GM21723 (cell line): ENCODE data around the gene EBF3.

Experiments
- ATAC-seq: cut with Tn5 transposase; IDR thresholded peaks from one replicate; pipeline ENCODE4 v1.9.1; 2021; ENCODE audit warnings: mild to moderate bottlenecking, moderate library complexity; ENCODE audit not compliant: unreplicated experiment

Gene EBF3

DNA sequence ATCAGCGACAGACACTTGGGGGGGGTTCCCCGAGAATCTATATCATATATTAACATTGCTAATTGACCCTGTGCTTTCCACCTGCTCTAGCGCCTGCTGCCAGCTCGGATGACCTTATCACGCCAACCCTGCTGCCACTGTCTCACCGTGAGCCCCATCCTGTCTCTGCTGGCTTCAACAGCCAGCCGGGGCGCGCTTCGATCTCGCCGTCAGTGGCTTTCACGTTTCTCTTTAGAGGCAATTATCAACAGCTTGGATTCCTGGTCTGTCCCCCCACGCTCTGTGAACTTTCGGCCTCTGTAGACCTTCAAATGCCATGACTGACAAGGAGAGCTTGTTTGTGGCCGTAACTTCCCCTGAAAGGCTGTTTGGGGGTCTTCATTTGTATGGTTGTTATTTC lies 123.0 kb downstream of the EBF3 start:
- ATAC-seq: no peak

DNA sequence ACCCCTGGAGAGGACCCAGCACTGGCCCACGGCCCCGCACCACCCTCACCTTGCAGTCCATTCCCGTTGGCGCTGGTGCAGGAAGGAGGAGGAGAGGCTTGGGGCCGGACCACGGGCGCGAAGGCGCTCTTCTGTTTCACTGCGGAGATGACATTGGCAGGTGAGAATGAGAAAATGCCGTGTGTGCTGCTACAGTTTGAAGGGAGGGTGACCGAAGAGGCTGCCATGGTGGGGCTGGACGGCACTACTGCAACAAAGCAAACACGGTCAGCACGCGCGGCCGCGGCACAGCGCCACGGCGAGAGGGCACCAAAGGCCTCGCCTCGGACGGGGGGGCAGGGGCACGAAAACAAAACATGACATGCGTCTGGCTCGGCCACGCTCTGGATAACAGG lies 123.9 kb downstream of the EBF3 start:
- no peak for ATAC-seq

DNA sequence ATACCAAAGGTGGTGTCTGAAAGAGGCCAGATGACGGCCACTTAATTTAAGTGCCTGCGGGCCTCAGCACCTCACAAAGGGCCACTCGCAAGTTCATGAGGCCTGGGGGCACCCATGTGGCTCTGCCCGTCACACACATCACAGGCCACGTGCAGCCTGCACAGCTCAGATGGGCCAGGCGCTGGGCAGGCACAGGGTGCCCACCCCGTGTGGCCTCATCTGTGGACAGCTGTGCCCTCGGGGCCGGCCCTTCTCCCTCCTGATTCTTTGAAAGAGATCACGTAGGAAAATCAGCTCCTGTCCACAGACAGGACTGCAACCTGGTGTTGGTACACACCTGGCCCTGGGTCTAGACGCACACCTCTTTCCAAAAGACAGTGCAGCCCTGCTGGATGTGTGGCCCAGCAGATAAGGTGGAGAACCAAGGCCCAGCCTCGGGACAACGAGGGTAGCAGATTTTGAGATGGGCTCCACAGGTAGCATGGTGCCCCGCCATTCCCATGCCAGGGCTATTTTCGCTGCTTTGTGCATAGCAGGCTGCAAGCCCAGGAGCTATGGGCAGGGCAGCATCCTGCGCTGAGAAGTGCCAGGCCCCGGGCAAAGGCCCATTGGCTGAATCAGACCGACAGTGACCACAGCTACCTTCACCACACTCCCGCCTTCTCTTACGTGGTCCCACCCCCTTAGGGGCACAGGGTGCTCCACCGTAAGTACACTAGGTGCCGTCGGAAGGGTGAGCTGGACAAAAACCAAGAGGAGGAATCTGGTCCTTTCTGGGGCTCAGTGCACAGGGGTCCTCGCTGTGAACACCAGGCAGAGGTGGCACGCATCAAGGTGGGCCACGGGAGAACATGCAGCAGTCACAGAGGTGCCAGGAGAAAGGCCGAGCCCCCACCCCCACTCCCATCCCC lies 124.5 kb downstream of the EBF3 start:
- ATAC-seq: no peak

DNA sequence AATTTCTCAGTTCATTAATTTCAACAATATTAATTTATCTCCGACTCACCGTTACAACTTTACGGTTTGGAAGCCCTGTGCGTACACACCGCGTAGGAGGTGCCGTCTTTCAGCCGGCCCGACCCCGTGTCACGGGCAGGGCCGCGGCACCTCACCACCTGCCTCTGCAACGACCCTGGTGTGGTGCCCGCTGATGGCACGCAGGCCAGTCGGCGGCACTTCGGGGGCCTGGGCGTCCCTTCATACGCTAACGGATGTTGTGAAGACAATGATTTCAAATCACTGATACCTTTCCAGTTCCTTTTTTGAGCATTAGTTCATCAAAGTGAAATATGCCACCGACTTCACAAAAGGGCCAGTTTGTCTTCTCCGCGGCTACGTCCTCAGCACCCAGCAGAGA lies 125.3 kb downstream of the EBF3 start:
- ATAC-seq: no peak

DNA sequence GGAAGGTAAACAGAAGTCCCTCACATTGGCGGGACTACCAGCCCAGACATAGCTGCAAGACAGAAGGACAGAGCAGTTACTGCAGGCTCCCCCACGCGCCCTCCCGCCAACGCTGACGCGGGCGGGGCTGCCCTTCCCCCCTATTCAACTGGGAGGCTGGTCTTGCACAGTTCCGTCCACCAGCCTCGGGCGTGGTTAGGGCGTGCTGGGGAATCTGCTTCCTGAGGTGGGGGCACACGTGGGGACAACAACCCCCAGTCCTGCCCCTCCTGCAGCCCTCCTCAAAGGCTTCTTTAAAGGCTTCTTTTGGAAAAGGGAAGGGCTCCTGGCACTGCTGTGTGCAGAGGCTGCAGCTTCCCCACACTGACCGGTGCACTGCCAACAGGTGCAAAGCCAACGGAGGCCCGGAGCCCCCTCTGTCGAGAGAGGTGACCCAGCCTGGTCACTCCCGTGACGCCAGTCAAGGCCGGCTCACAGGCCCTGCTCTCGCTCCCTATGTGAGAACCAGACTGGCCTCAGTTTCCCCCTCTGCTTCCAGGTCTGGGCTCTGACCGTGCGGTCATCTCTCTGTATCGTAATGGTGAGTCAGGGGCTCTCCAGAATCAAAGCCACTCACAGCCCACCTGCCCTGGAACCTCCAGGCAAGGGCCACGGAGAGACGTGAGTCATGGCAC lies 126.0 kb downstream of the EBF3 start:
- ATAC-seq: no peak

DNA sequence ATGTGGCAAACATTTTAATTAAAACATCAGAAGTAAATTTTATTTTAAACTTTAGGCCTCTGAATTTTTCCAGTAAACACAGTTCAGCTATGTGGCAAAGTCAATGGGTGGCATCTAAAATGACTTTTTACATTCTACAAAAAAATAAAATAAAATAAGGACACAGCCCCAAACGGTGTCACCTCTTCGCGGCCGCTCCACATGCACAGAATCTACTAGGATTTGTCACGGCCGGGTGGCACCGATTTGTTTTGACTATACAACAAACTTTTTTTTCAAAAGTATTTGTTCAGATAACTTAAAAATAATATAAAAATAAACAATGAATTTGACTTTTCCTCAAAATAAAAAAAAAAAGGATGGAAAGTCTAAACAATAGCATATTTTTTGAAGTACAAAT lies 127.8 kb downstream of the EBF3 start:
- no peak for ATAC-seq

DNA sequence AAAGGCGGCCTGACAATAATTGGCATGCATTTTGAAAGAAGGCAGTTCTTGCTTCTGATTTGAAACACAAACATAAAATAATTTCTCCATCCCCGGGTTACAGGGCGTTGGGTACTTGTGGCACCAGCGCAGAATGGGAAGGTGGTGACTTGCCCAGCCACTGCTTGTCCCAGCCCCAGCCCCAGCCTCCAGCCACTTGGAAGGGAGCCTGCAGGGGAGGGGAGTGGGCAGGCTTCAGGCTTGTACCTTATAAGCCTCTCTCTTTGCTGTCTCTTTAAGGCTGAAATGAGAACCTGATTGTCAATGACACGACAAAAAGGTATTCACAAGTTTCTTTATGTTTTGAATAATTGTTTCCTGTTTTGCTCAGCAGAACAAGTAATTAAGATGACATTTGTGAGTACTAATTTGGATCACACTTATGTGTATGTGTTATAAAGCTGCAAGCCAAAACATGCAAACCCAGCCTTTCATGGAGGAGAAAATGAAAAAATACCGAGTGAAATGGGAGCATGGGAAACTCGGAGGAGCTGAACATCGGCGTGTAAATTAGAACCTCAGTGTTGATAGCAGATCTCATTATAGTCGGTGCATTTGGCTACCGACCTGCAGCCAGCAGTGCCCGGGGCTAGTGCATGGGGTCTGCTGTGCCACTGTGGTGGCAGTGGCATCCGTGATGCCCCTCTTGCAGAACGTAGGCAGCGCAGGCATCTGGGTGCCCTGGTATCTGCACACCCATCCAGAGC lies 129.9 kb downstream of the EBF3 start:
- ATAC-seq: no peak

DNA sequence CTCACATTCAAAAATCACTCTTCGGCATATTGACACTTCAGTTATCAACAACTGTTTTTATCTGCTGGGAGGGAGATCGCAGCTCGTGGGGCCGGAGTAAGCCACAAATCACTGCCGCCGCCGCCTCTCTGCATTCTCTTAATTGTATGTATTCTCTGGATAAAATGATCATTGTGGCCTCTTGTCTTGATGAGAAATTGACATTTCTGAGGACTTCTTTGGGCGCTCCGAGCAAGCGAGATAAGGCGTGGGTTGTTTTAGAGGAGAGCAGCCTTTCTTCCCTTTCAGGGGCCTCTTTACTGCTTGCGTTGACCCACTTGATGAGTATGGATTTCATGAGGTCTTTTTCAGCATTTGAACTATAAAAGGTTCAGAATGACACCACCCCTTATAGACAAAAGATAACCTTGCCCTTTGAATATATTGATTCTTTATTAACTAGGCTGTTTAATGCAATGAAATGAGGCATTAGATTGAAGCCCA lies 130.6 kb downstream of the EBF3 start:
- ATAC-seq: no peak

DNA sequence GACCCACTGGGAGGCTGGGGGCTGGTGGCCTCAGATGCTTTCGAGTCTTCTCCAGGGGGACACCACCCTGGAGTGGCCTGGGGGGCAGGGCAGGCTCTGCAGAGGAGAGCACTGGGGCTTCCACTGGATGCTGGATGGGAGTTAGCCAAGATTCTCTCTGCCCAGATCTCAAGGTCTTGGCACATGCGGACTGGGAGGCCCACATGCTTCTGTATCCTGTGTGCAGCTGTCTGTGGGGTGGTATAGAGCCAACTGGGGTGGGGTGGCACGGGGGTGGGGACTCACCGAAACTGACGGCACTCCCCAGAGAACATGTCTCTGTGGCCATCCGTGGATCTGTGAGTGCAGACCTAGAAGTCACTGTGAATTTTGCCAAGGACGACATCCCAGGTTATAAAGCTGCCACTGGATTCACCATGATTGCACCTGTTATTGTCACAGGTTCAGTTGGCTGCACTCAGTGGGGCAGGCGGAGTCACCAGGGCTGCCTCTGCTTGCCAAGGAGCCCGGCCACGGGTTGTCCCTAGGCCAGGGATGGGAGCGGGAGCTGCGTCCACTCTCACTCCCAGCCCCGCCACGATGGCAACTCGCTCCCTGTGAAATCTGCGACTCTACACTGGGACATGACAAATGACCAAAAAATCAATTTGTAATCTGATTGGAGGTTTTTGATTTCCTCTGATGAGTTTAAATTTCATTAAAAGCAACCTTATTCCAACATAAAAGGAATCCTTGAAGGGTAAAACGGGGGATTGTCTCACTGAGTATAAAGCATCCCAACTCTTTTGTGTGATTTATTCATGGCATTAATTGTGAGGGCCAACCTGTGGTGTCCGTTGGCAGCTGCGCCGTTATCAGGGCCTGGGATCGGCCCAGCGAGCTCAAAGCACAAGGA lies 131.3 kb downstream of the EBF3 start:
- ATAC-seq: no peak

DNA sequence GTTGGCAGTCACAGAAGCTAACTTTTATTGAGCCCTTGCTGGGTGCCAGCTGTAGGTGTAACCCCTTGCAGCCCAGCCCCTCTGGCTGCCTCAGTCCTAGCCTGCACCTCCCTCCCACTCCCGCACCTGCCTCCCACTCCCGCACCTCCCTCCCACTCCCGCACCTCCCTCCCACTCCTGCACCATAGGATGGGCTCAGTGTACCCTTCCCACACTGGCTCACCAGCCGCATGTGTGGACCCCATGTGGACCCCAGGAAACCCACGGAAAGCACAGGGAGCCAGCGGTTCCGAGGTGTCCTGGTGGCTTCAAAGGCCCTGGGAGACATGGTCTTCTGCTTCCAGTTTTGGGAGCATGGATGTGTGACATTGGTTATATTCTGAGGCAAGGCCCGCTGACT lies 132.9 kb downstream of the EBF3 start:
- ATAC-seq: no peak

DNA sequence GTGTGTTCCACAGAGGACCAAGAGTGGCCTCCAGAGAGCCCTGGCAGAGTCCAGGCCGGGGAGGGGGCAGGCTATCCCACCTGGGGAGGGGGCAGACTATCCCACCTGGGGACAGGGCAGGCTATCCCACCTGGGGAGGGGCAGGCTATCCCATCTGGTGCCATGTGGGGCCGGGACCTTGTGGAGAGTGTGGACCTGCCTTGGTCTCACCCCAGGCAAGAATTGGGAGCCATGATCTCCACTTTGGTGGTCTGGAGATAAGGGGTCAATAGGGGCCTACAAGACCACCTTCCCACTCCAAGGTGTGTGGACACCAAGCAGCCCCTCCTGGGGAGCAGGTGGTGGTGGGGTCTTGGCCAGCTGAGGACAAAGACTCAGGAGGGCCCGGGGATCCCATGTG lies 138.2 kb downstream of the EBF3 start:
- no peak for ATAC-seq

DNA sequence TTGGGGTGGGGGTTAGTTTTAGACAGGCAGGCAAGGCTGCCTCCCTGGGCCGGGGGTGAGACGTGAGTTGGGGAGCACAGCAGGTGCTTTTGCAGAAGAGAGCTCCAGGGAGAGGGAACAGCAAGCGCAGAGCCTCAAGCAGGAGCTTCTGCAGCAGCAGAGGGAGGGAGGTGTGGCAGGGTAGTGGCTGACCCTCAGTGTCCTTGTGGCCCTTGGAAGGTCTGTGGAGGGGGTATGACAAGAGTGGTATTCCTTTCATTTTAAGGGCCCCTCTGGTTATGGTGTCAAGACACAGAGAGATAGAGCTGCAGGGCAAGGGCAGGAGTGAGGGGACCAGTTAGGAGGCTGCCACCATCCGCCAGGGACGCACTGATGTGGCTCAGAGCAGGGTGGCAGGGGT lies 138.9 kb downstream of the EBF3 start:
- no peak for ATAC-seq

DNA sequence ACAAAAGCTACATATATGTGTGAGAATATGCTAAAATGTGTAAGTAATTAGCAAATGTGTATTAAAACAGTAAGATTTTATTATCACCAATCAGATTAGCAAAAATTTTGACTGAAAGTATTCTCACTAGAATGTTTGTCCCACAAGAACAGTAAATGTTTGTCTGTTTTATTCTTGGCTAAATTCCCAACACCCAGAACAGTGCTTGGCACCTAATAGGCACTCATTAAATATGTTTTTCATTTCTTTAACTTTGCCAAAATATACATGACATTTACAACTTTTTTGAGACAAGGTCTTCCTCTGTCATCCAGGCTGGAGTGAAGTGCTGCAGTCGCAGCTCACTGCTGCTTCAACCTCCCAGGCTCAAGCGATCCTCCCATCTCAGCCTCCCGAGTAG lies 143.6 kb downstream of the EBF3 start:
- ATAC-seq: no peak

DNA sequence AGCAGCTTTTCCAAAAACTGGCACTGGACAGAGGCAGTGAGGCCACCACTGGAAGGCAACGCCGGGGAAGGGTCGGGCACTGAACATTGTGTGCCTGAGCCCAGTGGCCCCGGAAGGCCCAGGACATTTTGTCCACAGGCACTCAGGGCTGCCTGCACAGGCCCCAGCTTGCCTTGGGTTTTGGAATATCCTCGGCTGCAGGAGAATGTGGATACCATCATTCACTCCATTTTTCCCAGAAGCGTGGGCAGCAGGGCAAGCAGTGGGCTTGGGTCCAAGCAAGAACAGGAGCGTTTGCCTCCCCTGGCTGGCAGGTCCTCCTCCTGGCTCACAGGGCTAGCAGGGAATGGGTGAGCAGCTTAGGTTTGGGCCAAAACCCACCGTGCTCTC lies 147.4 kb downstream of the EBF3 start:
- ATAC-seq: no peak

DNA sequence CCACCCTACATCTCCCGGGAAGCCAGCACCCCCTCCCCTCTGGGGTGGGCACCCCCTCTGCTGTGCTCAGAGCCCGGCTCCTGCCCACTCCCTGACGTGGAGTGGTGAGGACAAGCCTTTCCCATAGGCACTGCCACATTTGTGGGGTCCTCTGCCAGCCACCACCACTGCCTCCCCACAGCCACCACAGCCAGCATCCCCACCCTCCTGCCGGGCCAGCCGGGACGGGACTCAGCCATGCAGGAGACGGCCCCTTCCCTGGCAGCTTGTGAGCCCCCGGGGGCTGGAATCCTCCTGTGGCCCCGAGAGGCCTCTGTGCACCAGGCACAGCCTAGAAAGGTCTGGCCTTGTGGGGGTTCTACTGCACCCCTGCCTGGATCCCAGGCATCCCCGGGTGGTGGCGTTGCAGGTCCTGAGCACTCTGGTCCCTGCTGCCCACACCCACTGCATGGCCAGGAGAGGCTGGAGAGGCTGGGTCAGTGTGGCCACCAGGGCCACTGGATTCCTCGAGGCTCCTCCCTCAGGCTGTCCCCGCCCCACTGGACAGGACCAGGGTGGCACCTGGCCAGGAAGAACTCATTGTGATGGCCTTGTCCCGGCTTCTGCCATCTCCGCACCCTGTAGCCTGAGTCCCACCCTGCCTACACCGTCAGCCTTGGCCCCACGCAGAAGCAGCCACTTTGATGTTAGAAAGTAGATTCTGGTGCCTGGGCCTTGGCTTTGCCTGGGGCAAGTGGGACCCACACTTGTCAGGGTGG lies 148.0 kb downstream of the EBF3 start:
- no peak for ATAC-seq

DNA sequence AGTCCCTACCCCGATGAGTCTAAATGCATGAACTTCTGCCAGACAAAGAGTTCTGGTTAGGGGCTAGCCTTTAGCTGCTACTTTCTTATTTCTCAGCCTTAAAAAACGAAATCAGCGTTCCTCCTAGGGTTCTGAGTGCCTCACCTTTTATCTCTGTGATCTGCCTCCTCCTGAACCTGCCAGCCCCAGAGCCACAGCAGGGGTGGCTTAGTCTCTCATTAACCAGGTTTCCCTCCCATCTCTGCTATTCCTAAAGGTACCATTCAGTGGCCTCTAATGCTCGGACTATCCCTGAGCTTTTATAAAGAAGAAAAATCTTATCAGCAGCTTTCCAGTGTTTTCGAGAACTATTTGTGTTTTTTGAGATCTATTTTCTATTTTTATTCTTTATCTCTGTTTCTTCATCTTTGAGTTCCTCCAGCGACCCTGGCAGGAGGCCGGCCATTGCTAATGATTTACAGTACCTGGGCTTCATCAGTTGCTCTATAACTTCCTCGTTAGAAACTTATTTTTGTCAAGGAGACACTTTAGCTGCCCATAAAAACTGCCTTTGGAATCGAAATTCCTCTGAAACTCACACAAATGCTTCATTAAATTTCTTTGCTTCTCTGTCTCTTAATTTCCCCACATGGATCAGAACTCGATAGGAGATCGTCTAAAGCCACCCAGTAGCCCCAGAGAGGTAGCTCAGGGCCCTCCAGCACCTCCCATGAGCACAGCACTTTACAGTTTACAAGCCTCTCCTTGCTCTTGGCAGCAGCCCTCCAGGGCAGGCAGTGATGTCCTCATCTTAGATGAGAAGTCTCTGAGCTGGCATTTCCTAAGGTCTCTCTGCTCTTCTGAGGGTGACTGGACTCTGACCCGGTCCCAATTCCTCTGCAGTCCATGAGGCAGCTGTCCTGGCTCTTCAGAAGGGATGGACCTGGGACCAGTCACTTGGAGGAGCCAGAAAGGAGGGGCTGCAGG lies 149.1 kb downstream of the EBF3 start:
- ATAC-seq: no peak

DNA sequence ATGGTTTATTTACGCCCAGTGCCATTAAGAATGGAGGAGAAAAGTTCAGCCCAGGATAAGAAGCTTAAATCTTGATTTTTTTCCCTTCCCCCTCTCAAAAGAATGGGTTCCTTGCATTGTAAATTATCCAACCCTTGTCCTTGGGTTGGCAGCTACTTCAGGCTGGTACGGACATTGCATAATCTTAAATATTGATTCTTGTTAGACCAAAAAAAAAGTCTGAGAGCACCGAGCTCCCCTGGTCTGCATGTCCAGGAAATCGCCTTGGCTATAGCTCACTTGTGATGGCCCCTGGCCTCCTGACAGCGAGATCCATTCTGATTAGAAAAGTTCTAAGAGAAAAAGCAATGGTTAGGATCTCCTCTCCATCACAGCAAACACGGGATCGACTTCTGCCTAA lies 151.7 kb downstream of the EBF3 start:
- no peak for ATAC-seq

DNA sequence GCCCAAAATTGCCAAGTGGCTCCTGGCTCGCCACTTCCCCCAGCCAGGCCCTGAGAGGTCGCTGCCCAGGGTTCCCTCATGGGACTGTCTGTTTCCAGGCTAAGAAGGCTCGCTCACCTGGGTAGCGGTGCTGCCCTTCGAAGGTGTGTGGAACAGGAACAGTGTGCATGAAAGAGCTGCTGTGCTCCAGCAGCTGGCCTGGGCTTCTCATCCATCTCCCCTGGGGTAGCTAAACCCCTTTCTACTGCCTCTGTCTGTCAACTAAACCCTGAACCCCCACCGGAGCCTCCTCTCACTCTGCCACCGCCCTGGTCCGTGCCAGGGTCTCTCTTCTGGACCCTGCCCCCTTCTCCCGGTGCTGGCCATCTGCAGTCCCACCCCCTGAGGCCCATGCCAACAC lies 152.9 kb downstream of the EBF3 start:
- no peak for ATAC-seq

DNA sequence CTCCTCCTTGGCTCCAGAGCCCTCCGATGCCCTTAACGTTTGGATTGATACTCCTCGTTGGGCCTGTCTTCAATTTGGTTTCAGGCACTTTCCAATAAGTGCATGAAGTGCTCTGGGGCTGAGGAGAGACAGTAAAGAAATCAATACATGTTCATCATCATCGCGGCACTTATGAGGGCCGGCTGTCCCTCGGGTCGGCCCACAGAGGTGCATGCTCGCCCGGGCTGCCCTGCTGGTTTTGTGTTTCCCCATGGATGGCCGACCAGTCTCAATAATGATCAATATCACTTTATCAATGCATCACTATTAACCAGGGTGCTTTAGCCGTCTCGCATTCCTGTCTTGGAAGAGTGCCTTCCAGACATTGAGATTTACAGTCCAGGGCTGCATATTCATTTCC lies 154.2 kb downstream of the EBF3 start:
- ATAC-seq: no peak
